Esophagus squamous epithelium (tissue), 4 donors: ENCODE results near the gene CACNA1B.

ENCODE experiments used
- CTCF ChIP-seq, 6 experiments: fragments of 450-650 bp in 4 of 6; fragments of 200-600 bp in 2 of 6; sonication (generic) in 2 of 6; IDR thresholded peaks; one replicate each; pipeline ENCODE4 v1.5.1; 2016 to 2019; ENCODE audit warnings: antibody characterized with exemption in 6 of 6, mild to moderate bottlenecking in 4 of 6, moderate library complexity in 4 of 6
- POLR2A ChIP-seq, 4 donors: fragments of 450-650 bp; IDR thresholded peaks; one replicate each; pipeline ENCODE4 v1.6.1; 2017; ENCODE audit warnings: antibody characterized with exemption in 4 of 4, mild to moderate bottlenecking in 4 of 4, moderate library complexity in 3 of 4

- TF ChIP-seq CTCF (IDR thresholded peaks at IDR 0.05) (no peak), POLR2A (IDR thresholded peaks at IDR 0.05) (no peak)
Measured at GRCh38 chr9:138064547-138064946, 187.0 kb downstream of the CACNA1B start.
